NCI-H446 (cell line): Measurements from ENCODE around the gene PLXNA3.
A peak's percentile ranks its signal among the peaks of the same experiment; 100 is the strongest.

Experiments
- DNase-seq, 2 experiments: peaks; one replicate each; lab custom pipeline; 2025; lab: John Stamatoyannopoulos, UW

The PLXNA3 gene

GRCh38 chrX:154458116-154458953 is at the start of gene PLXNA3:
Gene PLXNA3 (plus strand): TSS chrX:154458281. CDS start chrX:154460184, 1,903 bp downstream.
- peak in 1 of 2 experiments; percentile 47 for DNase-seq

- no peak for DNase-seq
Measured at GRCh38 chrX:154408659-154409221, 49.3 kb upstream of the PLXNA3 start.

- no peak for DNase-seq
Measured at GRCh38 chrX:154409222-154409871, 48.7 kb upstream of the PLXNA3 start, which contains the start of gene DNASE1L1. Gene DNASE1L1 (minus strand): TSS chrX:154409254. CDS start chrX:154405568, 3,686 bp downstream.

- peak; percentile 29 to 52 for DNase-seq
Measured at GRCh38 chrX:154411981-154412340, 46.1 kb upstream of the PLXNA3 start.

- DNase-seq = no peak
Measured at GRCh38 chrX:154412468-154412867, 45.6 kb upstream of the PLXNA3 start.

- no peak for DNase-seq
Measured at GRCh38 chrX:154413142-154413541, 44.9 kb upstream of the PLXNA3 start.

- no peak for DNase-seq
Measured at GRCh38 chrX:154417157-154417556, 40.9 kb upstream of the PLXNA3 start.

GRCh38 chrX:154419189-154419588 is 38.9 kb upstream of the PLXNA3 start:
- DNase-seq = no peak

GRCh38 chrX:154419688-154420401 is 38.2 kb upstream of the PLXNA3 start:
- no peak for DNase-seq

- no peak for DNase-seq
Measured at GRCh38 chrX:154420402-154420756, 37.7 kb upstream of the PLXNA3 start.

GRCh38 chrX:154426916-154427770 is 30.9 kb upstream of the PLXNA3 start:
- no peak for DNase-seq

- DNase-seq = peak; percentile 85 to 94
Measured at GRCh38 chrX:154428176-154429171, 29.6 kb upstream of the PLXNA3 start, which contains the start of gene ATP6AP1. Gene ATP6AP1 (plus strand): TSS chrX:154428677. CDS start chrX:154428693, 16 bp downstream.

GRCh38 chrX:154429711-154430110 is 28.4 kb upstream of the PLXNA3 start:
- DNase-seq = no peak

- no peak for DNase-seq
Measured at GRCh38 chrX:154430479-154430878, 27.6 kb upstream of the PLXNA3 start.

- no peak for DNase-seq
Measured at GRCh38 chrX:154430916-154431315, 27.2 kb upstream of the PLXNA3 start.

GRCh38 chrX:154431341-154431740 is 26.7 kb upstream of the PLXNA3 start:
- no peak for DNase-seq

GRCh38 chrX:154432210-154432609 is 25.9 kb upstream of the PLXNA3 start:
- no peak for DNase-seq

GRCh38 chrX:154433605-154434004 is 24.5 kb upstream of the PLXNA3 start:
- no peak for DNase-seq

- no peak for DNase-seq
Measured at GRCh38 chrX:154434394-154435168, 23.5 kb upstream of the PLXNA3 start.
